HG03439 (cell line): ENCODE data around the gene CLASP1.

Experiments
- ATAC-seq: cut with Tn5 transposase; IDR thresholded peaks from one replicate; pipeline ENCODE4 v1.9.1; 2021; ENCODE audit warnings: mild to moderate bottlenecking, moderate library complexity; ENCODE audit not compliant: unreplicated experiment

CLASP1 gene

GRCh38 chr2:121513597-121514333 lies 135.5 kb downstream of the CLASP1 start:
- no peak for ATAC-seq

- no peak for ATAC-seq
These were observed 138.4 kb downstream of the CLASP1 start for GRCh38 chr2:121510857-121511256.

DNA sequence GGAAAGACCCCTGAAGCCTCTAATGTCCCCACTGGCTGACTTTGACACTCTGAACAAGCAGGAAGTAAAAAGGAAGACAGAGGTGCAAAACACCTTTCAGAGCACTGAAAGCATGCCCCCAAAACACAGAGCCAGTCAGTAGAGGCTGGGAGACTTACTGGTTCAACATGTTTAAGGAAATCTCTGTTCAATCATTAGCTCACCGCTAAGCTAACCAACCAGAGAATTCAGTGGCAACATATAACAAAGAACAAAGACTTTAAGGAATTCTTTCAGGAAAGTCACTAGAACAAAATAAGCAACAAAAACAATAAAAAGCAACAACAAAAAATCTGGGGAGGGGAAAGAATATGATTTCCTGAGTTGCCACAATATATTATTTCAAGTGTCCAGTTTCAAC lies 142.6 kb downstream of the CLASP1 start:
- no peak for ATAC-seq

- ATAC-seq: no peak
These were observed 143.2 kb downstream of the CLASP1 start for GRCh38 chr2:121505986-121506586.

GRCh38 chr2:121505005-121505404 lies 144.3 kb downstream of the CLASP1 start:
- no peak for ATAC-seq

- ATAC-seq: no peak
These were observed 144.9 kb downstream of the CLASP1 start for GRCh38 chr2:121504316-121504715.

DNA sequence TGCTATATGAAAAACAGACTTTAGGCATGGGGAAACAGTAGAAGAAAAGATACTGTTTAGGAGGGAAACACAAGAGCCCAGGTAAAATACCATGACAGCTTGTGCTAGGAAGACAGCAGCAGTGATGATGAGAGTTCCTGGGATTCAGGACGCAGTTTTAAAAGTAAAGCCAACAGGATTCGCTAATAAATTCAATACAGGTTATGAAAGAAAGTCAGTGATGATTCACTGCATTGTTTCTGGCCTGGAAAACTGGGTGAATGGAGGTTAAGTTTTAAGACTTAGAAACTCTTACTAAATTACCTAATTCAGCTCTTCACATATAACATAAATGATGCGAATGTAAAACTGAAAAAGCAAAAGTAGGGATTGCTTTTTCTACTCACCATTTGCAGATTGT lies 146.5 kb downstream of the CLASP1 start:
- ATAC-seq: no peak

DNA sequence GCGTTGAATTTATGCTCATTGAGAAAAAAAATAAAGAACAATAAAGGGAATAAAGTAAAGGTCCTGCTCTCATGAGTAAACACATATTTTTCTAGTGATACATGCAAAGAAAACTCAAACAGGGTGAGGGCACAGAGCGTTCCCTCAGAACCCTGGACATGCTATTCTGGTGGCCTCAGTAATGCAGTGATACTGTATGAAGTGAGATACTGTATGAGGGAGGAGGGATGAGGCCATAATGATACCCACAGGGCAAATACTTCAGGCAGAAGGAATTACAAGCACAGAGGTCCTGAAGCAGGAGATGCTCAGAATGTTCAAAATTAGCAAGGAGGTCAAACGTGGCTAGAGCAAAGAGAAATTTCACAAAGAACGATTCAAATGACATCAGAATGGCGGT lies 147.0 kb downstream of the CLASP1 start:
- no peak for ATAC-seq

DNA sequence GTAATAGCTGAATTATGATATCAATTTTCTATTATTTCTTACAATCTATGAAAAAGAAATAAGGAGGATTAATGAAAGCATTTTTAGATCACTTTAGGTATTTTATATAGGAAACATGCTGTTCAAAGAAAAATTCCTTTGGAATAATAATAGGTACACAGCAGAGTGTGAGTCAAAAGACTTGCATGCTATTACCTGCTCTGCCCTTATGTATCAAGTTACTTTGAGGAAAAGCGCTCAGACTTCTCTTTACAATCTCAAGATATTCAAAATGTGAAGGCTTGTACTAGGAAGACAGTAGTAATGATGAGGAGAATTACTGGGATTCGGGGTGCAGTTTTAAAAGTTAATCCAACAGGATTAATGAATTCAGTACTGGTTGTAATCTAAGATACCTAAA lies 147.7 kb downstream of the CLASP1 start:
- ATAC-seq: no peak

DNA sequence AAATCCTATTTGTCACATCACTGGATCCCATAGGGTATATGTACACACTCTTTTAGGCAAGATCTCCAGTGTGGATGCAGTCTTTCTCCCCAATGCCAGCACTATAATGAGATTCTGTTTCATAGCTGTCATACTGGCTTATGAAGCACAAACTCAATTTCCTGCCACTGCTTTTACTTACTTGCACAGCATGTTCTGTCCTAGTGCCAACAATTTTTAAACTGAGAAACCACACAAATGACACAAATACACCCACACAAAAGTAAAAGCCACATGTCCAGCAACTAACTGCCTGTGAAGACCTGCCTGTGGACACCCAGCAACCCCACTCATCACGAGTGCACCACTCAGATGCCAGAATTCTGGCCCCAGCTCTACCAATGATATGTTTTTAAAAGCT lies 148.2 kb downstream of the CLASP1 start:
- no peak for ATAC-seq

- ATAC-seq: no peak
These were observed 150.5 kb downstream of the CLASP1 start for GRCh38 chr2:121498731-121499130.

- no peak for ATAC-seq
These were observed 156.9 kb downstream of the CLASP1 start for GRCh38 chr2:121492409-121492808.

DNA sequence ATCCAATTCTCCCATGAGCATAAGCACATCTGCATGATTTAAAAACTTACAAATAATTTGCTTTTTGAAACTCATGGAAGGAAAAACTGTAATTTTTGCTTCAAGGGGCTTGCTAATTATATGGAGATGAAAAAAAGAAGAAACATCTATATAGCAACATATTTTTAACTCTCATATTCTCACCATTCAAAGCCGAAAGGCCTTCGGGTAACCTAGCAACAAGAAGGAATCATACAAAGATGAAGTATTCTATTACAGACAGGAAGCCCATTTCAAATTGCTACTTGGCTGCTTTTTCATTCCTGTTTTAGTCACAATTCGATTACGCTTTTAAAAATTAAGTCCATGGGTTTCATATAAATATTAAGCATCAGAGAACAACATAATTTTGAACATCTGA lies 157.7 kb downstream of the CLASP1 start:
- no peak for ATAC-seq

DNA sequence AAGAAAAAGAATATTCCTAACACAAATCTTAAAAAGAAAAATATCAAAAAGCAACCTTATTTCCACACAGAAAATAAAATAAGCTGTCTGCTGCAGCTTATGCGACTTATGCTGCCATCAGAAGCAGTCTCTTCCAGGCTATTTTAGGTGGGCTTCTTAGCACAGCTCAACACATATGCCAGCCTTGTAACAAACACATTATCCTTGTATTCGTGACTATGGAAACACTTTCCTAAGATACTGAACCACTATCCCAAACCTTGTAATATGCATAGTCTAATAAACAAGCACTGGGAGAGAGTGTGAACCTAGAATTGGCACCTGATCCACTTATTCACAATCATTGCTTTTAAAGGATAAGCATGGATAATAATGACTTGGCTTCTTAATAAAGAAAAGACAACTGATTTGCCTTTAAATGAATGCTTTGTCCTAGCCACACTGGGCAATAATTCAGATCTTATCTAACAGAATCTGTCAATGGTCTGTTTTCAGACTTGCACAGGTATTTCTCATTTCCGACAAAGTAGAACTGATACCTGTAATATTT lies 158.6 kb downstream of the CLASP1 start:
- ATAC-seq: no peak

DNA sequence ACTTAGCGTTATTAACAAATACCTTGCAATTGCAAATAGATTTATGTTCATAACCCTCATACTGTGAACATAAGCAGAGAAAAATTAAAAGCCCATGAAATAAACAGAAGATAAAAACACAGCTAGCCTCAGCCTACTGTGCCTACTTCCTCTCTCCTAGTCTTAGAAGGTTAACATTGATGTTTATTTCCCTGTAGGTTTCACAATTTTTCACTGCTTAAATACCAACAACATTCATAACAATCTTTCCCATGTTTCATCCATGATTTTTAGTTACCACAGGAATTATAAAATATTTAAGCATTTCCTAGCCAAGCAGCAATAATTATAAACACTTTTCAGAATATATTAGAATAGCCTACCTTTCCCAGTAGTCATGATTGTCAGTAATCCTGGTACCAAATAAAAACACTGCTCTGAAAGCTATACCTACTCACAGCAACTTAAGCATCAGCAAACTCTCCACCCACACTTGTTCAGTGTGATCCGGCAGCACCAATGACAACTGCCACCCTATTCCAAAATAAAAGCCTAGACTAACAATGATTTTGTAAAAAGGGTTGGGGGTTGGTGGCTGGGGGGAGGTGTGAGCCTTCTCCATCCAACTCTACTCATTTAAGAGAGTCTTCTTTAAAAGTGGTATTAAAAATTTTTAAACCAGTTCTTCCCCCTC lies 159.2 kb downstream of the CLASP1 start:
- no peak for ATAC-seq

GRCh38 chr2:121489284-121489683 lies 160.0 kb downstream of the CLASP1 start:
- no peak for ATAC-seq

DNA sequence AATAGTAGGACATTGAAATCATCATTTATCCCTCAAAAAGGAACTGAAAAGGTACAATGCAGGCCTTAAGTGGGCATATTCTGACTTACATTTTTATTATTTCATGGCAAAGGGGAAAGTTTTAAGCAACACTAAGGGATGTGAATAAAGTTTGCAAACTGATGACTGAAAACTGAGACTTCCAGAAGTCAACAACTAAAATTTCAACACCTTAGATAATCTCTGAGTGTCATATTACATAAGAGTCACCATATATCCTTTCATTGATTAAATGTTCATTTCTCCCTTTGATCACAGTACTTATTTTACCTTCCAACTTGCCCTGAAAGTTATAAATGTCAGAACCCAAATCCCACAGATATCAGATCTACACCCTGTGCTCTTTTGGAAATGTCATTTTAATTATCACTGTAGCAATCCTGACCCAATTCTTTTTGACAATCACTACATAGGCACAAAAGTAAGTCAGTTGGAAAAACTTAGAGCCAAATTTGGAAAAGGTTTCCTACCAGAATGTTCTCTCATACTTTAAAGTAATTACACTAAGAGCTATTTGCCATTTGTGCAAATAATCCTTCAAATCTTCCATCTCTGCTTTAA lies 163.0 kb downstream of the CLASP1 start:
- ATAC-seq: no peak

DNA sequence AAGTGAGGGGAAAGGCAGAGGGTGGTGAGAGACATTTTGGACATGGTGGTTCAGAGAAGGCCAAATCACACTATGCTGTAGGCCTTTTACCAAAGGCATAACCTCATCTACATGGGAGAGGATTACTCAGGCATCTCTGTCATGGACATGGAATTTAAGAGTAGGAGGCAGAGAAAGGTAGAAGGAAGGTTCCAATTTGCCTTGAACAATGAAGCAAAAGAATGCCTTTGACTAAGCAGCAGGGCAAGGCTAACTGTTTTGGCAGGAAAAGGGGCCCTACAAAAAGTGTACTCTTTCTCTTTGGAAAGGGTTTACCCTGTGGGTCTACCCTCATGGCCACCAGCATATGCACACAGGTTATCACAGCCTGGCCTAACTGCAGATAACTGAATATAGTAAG lies 164.2 kb downstream of the CLASP1 start:
- ATAC-seq: no peak

DNA sequence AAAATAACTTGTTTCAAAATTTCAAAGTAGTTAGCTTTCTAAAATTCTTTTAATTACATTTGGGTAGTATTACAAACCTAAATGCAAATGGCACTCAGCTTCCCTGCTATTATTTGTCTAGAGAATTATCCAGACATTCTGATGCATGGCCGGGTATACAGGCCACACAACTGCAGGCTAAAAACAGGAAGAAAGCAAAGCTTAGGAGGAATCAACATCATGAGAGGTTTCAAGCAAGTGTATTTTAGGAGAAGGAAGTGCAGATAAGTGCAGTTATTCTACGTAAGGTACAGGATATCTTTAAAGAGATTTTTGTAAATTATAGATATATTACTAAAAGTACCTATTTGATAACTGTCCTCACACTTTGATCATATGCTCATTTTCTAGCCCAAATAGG lies 165.4 kb downstream of the CLASP1 start:
- no peak for ATAC-seq

DNA sequence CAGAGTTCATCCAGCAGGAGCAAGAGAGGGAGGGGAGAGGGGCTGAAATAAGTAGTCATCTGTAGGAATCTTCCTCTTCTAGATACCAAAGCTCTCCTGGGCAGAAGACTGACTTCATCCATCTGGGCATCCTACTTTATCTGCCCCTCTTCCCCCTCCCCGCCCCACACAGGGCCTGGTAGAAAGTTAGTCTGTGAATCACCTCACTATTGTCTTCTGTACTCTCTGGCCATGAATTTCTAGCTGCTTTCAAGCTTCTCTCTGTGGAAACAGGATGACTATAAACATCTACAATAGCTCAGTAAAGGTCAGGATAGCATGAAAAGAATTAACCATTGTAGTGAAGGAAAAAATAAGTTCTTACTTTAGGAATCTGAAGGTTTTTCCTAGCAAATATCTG lies 166.2 kb downstream of the CLASP1 start:
- no peak for ATAC-seq

- ATAC-seq: no peak
These were observed 168.4 kb downstream of the CLASP1 start for GRCh38 chr2:121480826-121481225.
